Islet precursor cell (in vitro differentiated cells): Measurements from ENCODE around the gene GPR18.
"Not testable (repeated sequence)": the region's sequence is repeated elsewhere in the genome, so short reads cannot be mapped to it uniquely, and the experiment has no call there.

Experiments
- DNase-seq: peaks from one replicate; pipeline ENCODE4 v3.0.0-alpha.2; 2018

GPR18 gene

DNA sequence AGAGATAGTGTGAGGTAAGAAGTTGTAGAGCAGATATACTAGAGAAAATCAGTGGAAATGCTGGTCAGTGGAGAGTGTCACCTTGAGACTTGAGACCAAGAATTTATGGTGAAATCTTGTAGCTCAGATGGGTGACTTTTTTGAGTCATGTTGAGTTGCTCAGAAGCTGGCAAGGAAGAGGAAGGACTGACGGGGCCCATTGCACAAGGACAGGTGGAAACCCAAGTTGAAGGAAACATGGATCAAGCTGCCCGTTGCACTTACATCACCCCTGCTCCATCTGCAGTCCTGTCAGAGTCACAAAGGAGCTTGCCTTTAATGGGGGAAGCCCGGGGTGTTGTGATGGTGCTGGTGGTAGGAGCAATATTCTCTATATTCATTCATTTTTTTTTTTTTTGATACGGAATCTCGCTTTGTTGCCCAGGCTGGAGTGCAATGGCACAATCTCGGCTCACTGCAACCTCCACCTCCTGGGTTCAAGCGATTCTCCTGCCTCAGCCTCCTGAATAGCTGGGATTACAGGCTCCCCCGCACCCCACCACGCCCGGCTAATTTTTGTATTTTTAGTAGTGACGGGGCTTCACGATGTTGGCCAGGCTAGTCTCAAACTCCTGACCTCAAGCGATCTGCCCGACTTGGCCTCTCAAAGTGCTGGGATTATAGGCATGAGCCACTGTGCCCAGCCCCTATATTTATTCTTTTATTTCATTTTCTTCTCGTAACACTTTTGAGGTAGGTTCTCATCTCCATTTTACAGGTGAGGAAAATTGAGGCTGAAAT is 30.1 kb downstream of the GPR18 start:
- no peak for DNase-seq

DNA sequence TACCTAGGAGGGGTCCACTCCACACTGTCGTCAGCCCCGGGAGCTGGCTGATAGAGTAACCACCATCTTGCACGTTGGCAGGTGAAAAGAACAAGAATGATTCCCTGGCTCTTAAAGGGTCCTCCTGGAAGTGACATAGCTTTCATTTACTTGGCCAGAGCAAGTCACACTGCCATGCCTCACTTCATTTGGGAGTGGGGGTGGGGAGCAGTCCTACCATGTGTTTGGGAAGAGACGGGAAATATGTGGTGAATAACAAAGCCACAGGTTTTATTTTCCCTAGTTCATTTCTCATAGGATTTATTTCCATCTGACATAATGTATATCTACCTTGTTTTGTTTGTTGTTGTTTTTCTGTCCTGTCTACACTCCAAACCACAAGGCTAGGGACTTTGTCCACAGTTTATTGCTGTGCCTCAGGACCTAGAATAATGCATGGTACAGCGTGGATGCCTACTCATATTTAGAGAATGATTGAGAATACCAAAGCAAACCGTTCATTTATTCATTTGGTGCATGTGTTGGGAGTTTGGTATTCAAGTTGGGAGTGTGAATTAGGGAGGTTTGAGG is 30.8 kb downstream of the GPR18 start:
- no peak for DNase-seq

DNA sequence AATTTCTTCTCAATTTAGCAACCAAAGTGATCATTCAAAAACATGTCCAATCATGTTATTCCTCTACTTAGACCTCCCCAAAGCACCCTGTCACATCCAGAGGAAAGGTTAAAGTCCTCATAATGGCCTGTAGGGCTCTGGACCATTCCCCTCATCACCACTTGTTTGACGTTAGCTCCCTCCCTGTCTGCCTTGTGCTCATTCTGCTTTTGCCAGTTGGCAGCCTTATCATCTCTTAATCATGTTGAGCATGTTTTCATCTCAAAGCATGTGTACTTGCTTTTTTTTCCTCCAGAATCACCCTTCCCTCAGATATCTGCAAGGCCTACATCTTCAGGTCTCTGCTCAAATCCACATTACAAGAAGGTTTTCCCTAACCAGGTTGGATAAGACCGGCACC is 31.7 kb downstream of the GPR18 start:
- no peak for DNase-seq

DNA sequence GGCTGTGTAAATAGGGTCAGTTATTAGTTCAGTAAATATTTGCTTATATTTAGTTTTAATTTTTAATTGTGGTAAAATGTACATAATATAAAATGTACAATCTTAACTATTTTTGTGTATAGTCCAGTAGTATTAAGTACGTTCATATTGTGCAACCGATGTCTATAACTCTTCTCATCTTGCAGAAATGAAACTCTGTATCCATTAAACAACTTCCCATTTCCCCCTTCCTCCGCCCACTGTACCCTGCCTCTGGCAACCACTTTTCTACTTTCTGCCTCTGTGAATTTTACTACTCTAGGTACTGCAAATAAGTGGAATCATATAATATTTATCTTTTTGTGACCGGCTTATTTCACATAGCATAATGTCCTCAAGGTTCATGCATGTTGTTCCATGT is 33.1 kb downstream of the GPR18 start:
- DNase-seq, result no peak

DNA sequence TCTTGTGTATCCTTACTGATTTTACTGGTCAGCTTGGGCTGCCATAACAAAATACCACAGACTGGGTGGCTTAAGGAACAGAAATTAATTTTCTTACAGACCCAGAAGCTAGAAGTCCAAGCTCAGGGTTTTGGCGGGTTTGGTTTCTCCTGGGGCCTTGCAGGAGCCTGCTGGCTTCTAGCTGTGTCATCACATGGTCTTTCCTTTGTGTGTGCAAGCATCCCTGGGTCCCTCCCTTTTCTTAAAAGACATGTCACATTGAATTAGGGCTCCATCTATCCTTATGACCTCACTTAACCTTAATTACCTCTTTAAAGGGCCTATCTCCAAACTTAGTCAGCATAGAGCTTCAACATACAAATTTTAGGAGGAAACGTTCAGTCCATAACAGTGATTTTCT is 34.2 kb downstream of the GPR18 start:
- no peak for DNase-seq

DNA sequence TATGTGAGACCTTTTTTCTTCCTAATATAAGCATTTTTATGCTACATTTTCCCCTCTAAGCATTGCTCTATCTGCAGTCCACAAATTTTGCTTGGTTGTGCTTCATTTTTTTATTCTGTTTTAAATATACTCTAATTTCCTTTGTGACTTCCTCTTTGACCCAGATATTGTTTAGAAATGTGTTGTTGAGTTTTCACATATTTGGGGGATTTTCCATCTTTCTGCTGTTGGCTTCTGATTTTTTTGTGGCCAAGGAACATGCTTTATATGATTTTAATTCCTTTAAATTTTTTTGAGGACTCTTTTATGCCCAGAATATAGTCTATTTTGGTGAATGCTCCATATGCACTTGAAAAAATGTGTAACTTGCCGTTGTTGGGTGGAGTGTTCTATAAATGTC is 34.6 kb downstream of the GPR18 start:
- DNase-seq, result no peak

DNA sequence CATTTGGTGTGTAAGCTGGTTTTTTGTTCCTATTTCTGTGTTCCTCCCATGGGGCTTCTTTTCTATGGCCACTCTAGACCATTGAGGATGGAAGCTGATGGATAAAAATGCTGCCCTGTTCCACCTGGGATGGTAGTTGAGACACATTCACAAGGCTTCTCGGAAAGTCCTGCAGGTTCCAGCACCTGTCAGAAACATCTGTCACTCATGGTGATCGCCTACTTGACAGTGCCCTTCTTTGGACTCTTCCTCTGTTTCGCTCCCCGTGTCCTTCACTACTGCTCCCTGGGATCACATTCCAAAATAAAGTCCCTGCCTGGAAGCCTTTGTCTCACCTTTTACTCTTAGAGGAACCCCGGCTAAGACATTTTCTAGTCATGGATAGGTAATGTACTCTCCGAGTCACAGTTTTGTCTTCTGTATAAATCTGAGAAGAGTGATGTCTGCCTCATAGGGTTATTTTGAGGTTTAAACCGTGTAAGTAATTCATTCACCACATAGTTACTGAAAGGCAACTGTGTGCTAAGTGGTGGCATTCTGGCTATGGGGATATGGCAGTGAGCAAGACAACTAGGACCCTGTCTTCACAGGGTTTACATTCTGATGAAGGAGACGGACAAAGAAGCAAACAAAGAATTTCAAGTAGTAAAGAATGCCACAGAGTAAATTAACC is 36.5 kb downstream of the GPR18 start:
- no peak for DNase-seq

DNA sequence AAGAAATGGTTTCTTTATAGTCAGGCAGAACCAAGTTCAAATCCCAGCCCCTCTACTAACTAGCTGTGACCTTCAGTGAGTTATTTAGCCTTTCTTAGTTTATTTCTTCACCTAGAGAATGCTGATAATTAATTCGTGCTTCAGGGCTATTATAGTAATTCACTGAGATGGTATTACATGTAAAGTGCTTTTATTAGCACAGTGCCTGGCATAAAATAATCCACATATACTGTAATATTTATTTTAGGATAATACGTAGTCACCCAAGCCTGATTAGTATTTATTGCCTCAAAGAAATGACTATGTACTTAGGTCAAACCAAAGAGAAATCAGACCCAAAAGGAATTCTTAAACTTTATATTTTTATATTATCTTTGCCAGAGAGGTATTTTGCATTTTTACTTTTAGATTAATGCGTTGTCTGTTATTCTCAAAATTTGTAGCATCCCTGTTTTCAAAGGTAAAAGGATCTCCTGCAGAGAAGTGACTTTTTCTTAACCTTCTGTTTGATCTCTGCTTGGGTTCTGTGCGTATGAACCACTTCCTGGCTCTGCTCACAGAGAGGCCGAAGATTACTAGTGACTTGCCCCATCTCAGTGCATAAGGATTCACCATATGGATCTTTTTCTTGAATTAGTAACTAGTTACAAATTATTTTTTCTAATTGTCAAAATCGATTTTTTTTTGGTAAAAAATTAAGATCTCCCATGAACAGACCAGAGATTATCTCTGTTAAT is 37.8 kb downstream of the GPR18 start:
- no peak for DNase-seq

DNA sequence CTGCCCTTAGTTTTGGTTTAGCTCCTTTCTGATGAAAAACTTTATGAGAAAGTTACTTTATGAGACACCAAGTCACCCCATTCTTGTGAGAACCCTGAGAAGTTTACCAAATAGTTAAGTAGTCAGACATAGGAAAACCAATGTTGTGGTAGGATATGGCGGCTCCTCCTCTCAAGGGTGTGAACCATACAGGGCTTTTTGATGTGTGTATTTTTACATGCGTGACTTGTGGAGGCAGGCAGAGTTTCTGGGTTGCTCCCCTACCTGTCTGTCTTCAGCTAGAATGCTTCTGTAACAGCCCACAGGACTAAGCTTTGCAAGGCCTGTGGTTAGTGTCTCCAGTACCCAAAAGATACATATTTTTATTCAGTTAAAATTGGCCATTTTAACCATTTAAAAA is 39.2 kb downstream of the GPR18 start:
- no peak for DNase-seq

DNA sequence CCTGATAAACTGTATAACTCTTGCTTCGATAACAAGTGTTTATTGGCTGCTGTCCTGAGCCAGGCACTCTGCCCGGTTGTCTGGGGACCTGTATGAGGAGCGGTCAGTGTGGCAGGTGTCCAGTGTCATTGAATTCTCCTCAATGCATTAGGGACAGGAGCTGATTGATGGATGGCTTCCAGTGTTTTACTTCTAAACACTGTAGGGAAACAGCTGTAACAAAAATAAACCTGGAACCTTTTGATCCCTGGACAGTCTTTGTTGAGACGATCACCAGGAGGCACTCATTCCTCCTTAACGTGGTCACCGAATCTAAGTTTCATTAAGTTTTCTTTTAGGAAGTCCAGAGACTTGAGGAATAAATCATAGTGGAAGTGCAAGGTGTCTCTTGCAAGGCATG is 39.6 kb downstream of the GPR18 start:
- no peak for DNase-seq

DNA sequence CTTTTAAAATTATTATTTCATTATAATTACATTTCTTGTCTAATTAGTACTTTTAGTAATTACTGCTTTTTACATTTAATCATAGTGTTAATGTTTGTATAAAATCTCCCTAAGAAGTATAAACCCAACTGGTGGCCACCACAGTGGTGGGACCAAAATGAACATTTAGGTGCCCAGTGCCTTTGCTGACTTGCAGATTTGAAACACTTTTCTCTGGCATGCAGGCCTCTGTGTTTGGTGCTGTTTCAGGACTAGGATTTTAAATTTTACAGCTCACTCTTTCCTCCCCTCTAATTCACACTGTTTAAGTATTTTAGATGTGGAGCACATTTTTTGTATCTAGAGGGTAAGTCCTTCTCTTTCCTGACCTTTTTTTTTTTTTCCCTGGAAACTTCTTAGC is 40.1 kb downstream of the GPR18 start:
- no peak for DNase-seq

DNA sequence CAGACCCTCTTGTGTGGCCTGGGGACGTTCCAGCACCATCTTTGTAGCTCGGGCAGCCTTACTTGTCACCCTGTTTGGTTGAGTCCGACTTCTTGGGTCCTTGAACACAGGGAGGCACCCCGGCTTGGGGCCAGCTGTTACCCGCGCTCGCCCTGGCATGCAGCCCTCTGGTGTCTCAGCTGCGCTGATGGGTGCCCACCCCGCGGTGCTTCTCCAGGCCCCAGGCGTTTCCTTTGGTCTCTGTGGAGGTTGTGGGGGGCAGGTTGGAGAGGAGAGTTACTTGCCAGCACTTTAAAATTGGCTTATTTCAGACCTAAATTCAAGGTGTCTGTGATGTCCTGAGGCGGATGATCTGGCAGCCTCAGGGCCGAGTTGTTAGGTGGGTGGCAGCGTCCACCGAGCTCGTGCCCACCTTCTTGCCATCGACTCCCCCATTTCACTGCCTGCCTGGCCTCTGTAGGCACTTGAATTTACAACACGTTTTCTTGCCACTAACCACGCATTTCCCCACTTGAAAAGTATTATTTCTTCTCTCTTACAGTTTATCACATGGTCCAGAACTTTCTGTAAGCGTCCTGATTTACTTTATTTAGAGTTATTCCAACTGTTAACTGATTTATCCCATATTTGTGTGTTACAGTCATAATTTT is 40.6 kb downstream of the GPR18 start:
- no peak for DNase-seq

DNA sequence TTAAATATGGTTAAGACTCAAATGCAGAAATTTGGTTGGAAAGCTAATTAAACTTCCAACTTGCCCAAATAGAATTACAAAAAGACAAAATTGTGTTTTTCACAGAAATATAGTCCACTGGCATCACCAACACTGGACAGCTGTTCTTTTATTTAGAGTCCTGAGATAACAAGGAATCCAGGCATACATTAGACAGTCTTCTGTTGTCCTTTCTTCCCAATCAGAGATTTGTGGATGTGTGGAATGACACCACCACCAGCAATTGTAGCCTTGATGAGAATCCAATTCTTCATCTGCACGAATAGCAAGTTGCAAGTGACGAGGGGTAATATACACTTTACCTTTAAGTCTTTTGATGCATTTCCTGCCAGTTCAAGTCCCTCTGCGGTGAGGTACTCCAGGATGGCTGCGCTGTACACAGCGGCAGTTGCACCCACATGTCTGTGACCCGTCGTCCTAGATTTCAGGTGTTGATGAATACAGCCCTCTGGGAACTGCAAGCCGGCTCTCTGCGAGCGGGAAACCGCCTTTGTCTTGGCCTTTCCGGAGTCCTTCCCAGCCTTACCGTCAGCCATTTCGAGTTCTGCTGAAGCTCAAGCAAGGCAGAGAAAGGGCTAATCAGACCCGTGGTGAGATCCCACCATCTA is 42.9 kb downstream of the GPR18 start:
- no peak for DNase-seq

DNA sequence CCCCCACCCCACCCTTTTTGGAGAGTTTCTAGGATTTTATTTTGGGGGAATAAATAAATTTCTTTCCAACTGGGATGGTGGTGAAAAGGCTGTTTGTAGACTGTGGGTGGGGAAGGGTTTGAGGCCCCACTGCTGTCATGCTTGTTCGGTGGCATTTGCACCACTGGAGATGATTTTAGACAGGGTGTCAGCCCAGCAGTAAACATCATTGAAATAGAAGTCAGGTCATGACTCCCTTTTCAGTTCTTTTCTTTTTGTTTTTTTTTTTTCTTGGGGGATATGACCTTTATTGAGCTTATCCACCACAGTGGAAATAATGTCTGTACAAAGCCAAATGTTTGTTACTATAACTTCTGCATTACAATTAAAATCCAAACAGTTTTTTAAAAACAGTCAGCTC is 43.4 kb downstream of the GPR18 start:
- DNase-seq, result no peak

DNA sequence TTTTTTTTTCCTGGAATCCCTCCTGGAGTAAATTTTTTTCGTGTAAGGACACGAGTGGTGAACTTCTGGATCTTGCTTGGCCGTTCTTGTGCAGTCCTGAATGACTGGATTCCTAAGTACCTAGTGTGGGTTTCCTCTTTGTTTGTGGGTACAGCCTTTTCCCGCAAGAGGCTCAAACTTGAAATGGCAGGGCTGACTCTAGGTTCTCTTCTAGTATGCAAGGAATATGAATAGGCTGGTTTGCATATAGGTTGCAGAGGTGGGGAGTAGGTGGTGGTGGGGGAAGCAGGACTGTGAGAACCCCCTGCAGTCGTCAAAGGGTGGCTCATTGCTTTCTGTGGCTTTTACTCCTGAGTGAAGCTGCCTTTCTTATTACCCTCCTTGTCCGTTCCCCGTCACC is 43.9 kb downstream of the GPR18 start:
- DNase-seq, result no peak

DNA sequence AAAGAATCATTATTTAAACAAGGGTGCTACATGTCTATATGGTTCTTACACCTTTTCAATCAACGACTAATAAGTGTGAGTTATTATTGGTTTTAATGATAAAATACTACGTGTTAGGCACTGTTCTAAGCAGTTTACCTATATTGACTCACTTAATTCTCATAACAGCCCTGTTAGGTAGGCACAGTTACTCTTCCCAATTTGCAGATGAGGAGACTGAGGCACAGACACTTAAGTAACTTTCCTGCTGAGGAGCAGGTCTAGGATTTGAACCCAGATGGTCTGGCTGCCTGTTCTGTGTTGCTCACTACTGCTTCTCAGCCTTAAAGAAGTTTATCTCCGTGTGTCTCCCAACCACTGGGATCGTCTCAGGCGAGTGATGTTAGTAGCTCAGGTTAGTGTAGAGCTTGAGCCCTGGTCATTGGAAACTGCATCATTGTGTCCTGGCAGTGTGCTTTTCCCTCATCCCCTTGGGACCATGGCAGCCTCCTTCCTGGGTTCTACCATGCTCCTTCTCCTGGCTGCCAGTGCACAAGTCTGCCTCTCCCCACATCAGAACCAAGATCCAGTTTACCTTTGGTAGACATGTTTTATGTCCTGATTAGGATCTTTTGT is 46.7 kb downstream of the GPR18 start:
- DNase-seq, result no peak

DNA sequence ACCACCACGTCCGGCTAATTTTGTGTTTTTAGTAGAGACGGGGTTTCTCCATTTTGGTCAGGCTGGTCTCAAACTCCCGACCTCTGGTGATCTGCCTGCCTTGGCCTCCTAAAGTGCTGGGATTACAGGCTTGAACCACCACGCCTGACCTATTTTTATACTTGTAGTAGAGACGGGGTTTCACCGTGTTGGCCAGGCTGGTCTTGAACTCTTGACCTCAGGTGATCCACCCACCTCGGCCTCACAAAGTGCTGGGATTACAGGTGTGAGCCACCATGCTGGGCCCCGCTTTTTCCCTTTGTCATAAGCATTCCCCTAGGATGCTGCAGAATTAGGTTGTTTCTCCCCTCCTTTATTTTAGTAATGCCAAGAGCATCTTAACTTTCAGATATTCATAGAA is 47.6 kb downstream of the GPR18 start:
- DNase-seq, result not testable (repeated sequence)

DNA sequence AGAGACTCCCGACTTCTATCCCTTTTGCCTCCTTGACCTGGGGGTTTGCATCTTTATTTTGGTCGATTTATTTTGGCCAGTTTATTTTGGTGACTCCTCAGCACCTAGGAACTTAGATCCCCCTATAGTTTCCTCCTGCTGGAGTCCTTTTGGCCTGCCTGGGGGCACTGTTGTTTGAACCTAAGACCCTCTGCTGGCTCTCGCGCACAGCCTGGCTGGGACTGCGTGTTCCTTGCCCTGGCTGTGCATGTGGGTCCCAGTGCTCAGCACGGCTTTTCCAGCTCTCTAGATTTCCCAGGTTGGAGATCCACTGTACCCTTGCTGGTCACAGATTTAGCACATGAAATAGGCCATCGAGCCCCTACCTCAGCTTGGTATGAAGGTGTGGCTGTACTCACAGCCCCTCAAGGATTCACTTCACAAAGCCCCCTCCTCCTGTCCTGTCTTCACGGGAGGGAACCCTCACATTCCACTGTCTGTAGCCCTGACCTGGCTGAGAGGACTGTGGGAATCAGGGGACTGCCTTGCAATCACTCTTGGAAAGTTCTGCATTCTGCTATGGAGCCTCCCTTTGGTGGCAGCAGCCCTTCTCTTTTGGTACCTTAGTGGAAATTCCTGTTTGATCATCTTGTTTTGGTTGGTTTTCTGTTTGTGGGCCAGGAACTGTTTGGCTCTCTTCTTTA is 49.2 kb downstream of the GPR18 start:
- DNase-seq, result no peak

DNA sequence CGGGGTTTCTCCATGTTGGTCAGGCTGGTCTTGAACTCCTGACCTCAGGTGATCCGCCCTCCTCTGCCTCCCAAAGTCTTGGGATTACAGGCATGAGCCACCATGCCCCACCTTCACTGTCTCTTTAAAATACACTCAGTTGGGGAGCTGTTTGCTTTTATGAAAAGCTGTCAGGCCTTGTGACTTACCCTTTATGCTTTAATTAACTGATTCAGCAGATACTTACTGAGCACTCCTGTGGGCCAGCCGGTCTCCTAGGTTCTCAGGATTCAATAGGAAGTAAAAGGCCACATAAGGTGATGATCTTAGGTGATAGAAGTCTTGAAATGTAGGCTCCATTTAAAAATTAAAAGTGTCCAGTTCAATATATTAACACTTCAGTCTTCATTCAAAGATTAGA is 50.0 kb downstream of the GPR18 start:
- DNase-seq, result no peak

DNA sequence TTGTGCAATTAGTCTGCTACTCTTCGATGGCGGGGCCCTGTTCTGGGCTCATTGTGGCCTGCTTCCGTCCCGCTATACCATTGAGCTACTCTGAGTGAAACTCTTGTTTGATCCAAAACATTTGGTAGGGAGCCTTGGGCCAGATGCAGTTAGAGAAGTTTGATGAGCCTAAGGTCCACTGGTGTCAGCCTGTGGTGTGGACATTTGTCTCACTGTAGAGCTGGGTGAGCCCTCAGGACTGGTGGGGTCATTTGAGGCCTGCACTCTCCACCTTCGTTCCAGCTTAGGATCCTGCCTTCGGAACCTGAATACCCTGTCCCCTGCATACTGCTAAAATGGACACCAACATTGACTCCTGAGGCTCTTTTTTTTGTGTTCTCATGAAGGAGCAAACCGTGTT is 50.7 kb downstream of the GPR18 start:
- no peak for DNase-seq

DNA sequence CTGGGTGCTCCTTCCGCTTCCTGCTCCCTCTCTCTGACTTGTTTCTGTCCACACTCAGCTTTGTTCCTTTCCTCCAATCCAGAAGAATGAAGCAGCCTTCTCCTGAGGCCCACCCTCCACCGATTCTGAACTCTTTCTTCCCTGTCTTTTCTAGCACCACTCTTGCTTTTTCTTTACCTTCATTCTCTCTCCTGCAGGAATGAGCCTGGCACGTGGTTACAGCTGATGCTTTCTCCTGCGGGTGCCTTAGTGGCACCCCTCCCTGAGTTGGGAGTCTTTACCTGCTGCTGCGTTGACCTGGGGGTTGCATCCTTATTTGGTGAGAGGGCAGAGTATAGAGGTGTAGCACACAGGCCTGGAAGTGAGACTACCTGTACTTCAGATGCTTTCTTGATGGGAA is 51.3 kb downstream of the GPR18 start:
- no peak for DNase-seq

DNA sequence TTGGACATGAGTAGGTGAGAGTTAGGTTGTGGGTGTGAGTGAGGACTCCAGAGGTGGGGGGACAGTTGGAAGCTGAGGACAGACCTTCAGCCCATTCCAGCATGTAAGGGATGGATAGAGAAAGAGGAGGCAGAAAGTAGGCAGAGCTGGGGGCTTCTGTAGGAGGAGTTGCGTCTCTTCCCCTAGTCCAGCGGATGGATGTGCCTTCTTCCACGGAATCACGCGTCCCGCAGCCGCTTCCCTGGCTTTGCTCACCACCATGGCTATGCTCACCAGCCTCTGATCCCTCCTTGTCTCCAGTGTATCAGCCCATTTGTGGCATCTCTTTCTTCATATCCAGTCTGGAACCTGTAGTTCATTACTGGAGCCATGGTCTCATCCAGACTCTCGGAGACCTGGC is 52.0 kb downstream of the GPR18 start:
- DNase-seq, result no peak
